ENCODE measurements around the gene RPF1. TPM values are rescaled to one million over a fixed set of nuclear protein-coding genes. Genes with fewer than 3 reads are reported as not detected.

The RPF1 gene
- total RNA-seq, 1 experiment from 2014 or later = 80.0 TPM

DNA sequence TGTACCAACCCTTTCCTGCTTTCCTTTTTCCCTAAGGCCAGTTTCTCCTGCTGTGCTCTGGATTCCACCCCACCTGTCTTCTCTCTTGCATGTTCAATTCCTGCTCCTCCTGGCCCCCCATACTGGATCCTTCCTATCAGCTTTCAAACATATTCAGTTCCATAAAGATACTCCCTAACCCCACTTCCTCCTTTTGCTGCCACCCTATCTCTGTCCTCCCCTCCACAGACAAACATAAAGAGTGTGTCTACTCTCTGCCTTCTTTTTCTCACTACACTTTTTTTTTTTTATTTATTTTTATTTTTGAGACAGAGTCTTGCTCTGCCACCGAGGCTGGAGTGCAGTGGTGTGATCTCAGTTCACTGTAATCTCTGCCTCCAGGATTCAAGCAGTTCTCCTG is 16.9 kb upstream of the RPF1 start:
- Histone ChIP-seq H3K27ac (no peak overlapping the region), H3K4me1 (replicated peaks) (no peaks in the 10 kb centered on the region), H3K36me3 (no peaks in the 10 kb centered on the region), H3K27me3 (replicated peaks) (no peaks in the 10 kb centered on the region; the same call in 1 of the 2 replicates), H3K4me3 (no peak overlapping the region), H3K9me3 (replicated peaks) (no peaks in the 10 kb centered on the region)
- DNase-seq (ENCODE audit: low read depth in 1 of 2, low spot score in 2 of 2) = no peak

DNA sequence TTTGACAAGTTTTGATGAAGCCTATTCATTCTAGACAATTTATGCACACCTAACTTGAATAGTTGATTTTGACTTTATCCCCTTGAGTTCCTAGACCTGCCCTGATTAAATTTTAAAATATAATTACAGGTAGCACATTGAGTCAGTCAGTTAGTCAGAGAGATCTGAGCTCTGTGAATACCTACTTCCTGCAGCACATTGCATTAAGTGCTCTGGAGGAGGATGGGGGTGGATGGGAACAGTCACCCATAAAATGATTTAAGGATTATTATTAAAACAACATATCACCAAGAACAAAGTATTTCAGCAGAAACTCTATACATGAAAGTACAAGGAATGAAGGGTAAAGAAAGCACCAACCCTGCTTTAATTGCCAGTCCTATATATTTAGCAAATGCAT is 11.8 kb upstream of the RPF1 start:
- Histone ChIP-seq H3K27me3 (replicated peaks) (0 out of 2 replicates have a peak, but pooled peaks cover 7% of the 10 kb centered on the region), H3K4me3 (no peak overlapping the region), H3K4me1 (replicated peaks) (no peaks in the 10 kb centered on the region), H3K27ac (no peak overlapping the region), H3K36me3 (no peaks in the 10 kb centered on the region), H3K9me3 (replicated peaks) (no peaks in the 10 kb centered on the region)
- DNase-seq (ENCODE audit: low read depth in 1 of 2, low spot score in 2 of 2) = no peak

DNA sequence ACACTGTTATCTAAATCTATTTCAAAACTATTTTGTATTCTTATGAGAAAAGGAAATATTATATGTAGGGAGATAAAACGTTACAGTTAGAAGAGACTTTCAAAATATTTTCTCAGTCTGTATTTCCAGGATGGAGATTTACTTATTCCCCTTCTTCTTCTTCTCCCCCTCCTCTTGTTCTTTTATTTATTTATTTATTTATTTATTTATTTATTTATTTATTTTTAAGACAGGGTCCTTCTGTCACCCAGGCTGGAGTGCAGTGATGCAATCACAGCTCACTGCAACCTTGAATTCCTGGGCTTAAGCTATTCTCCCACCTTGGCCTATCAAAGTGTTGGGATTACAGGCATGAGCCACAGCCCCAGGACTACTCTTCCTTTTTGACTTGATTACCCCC is 2.8 kb upstream of the RPF1 start:
- no peaks in the 10 kb centered on the region for H3K9me3 ChIP-seq (replicated peaks)
- H3K4me1 ChIP-seq (replicated peaks) = peaks cover 12% of the 10 kb centered on the region
- no peak overlapping the region for H3K27ac ChIP-seq
- H3K4me3 ChIP-seq = no peak overlapping the region
- DNase-seq (ENCODE audit: low read depth in 1 of 2, low spot score in 2 of 2) = no peak
- H3K27me3 ChIP-seq (replicated peaks) = 0 out of 2 replicates have a peak, but pooled peaks cover 2% of the 10 kb centered on the region
- H3K36me3 ChIP-seq = peaks cover 3% of the 10 kb centered on the region

DNA sequence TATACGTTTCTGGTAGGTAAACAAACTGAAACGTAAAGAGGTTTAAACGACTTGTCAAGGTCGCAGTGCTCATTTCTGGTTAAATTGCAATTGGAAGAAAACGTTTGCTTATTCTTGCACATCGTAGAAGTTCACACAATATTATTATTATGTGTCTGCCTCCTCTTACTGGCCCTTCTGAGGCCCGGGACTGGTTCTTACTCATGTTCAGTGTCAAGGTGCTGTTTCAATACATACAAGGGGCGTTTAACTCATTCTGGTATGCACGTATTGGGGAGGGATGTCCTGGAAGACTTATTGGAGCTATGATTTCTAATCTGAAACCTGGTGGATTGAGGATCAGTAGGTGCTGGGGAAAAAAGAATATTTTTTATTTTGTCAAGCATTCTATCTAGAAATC is 932 bp downstream of the RPF1 start:
- H3K4me3 ChIP-seq = peak overlapping the region; percentile 60
- no peaks in the 10 kb centered on the region for H3K9me3 ChIP-seq (replicated peaks)
- DNase-seq (ENCODE audit: low read depth in 1 of 2, low spot score in 2 of 2) = no peak
- H3K4me1 ChIP-seq (replicated peaks) = peaks cover 12% of the 10 kb centered on the region
- H3K36me3 ChIP-seq = peaks cover 35% of the 10 kb centered on the region
- H3K27ac ChIP-seq = no peak overlapping the region; the same call in 1 of the 2 replicates
- no peaks in the 10 kb centered on the region for H3K27me3 ChIP-seq (replicated peaks)

DNA sequence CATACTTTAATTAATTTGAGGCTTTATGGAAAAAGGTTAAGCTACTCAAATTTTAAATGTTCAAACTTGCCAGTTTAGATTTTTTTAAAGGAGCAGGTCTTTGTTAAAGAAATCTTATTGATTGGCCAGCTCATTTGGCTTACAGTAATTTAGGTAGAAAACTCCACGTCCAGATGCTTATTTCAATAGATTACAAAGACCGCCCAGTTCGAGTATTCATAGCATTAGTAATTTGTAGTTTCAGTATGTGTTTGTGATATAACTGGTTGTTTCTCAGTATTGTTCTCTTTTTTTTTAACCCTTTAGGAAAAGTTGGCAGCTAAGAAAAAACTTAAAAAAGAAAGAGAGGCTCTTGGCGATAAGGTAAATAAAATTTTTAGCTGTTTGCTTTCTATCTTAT is 1.6 kb downstream of the RPF1 start:
- DNase-seq (ENCODE audit: low read depth in 1 of 2, low spot score in 2 of 2) = no peak
- H3K9me3 ChIP-seq (replicated peaks) = no peaks in the 10 kb centered on the region
- H3K27ac ChIP-seq = no peak overlapping the region
- no peaks in the 10 kb centered on the region for H3K27me3 ChIP-seq (replicated peaks)
- no peak overlapping the region for H3K4me3 ChIP-seq
- peaks cover 42% of the 10 kb centered on the region for H3K36me3 ChIP-seq
- H3K4me1 ChIP-seq (replicated peaks) = peaks cover 12% of the 10 kb centered on the region

DNA sequence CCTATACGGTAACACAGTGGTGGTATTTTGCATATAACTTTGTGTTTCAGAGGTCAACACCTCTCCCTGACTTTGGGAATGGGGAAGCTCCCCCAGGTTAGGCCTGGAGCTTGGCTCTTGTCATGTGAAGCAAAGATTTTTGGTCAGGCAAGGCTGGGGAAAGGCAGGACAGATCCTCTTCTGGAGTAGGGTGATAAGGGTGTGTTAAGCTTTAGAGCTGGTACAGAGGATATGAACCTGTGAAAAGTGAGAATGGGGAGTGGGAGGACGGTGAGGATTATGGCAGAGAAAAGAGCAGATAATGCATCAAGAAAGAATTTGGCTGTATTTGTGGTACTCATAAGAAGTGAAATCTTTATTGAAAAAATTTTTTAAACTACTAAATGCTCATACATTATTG is 2.3 kb downstream of the RPF1 start:
- H3K27ac ChIP-seq = no peak overlapping the region
- H3K4me3 ChIP-seq = no peak overlapping the region
- DNase-seq (ENCODE audit: low read depth in 1 of 2, low spot score in 2 of 2) = no peak
- no peaks in the 10 kb centered on the region for H3K9me3 ChIP-seq (replicated peaks)
- H3K27me3 ChIP-seq (replicated peaks) = no peaks in the 10 kb centered on the region
- peaks cover 45% of the 10 kb centered on the region for H3K36me3 ChIP-seq
- H3K4me1 ChIP-seq (replicated peaks) = peaks cover 12% of the 10 kb centered on the region

DNA sequence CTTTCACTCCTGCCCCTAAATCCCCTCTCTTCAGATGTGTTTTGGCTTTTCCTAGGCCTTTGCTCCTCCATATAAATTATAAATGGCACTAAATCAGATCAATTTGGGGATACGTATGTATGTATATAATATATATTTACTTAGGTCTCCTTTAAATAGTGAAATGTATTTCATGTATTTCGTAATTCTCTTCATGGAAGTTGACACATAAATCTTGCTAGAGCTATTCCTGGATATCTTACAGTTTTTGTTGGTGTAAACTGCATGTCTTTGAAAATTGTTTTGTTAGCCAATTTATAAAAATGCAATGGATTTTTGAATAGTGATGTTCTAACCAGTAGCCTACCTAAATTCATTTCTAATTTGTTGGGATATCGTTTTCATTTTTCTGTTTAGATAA is 9.0 kb downstream of the RPF1 start:
- no peak overlapping the region for H3K27ac ChIP-seq
- no peaks in the 10 kb centered on the region for H3K4me1 ChIP-seq (replicated peaks)
- no peaks in the 10 kb centered on the region for H3K27me3 ChIP-seq (replicated peaks)
- H3K9me3 ChIP-seq (replicated peaks) = no peaks in the 10 kb centered on the region
- no peak for DNase-seq (ENCODE audit: low read depth in 1 of 2, low spot score in 2 of 2)
- H3K36me3 ChIP-seq = peaks cover 72% of the 10 kb centered on the region
- no peak overlapping the region for H3K4me3 ChIP-seq

DNA sequence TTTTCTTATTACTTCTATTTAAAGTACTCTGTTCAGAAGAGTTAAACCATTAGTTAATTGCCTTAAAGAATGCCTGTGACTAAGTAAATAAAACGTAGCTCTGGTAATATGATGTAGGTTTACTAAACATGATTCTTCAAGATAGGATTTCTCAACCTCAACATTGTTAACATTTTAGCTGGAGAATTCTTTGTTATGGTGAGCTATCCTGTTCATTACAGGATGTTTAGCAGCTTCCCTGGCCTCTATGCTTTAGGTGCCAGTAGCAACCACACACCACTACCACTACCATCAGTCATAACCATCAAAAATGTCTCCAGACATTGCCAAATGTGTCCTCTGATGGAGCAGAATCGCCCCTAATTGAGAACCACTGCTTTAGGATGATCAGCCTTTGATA is 10.7 kb downstream of the RPF1 start:
- H3K9me3 ChIP-seq (replicated peaks) = no peaks in the 10 kb centered on the region
- H3K27ac ChIP-seq = no peak overlapping the region
- no peak overlapping the region for H3K4me3 ChIP-seq
- H3K27me3 ChIP-seq (replicated peaks) = no peaks in the 10 kb centered on the region
- H3K4me1 ChIP-seq (replicated peaks) = no peaks in the 10 kb centered on the region
- peaks cover 70% of the 10 kb centered on the region for H3K36me3 ChIP-seq
- no peak for DNase-seq (ENCODE audit: low read depth in 1 of 2, low spot score in 2 of 2)

DNA sequence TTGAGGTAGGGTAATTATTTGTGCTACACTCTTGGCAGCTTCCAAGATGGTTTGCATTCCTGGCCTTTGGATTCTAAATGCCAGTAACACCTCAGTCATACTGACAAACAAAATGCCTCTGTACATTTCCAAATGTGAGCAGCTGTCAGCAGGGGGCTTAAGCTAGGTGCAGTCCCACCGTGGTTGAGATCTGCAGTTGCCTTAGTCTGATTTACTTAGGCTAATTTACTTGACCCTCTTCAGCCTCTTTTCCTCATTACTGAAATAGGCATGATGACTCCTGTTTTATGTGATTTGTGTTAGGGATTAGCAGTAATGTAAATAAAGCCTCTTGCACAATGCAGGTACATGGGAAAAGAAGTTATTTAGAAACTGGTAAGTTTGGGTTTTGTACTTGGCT is 13.7 kb downstream of the RPF1 start:
- Histone ChIP-seq H3K9me3 (replicated peaks) (no peaks in the 10 kb centered on the region), H3K27me3 (replicated peaks) (no peaks in the 10 kb centered on the region), H3K4me1 (replicated peaks) (no peaks in the 10 kb centered on the region), H3K36me3 (peaks cover 83% of the 10 kb centered on the region), H3K4me3 (no peak overlapping the region), H3K27ac (no peak overlapping the region)
- DNase-seq (ENCODE audit: low read depth in 1 of 2, low spot score in 2 of 2) = no peak

DNA sequence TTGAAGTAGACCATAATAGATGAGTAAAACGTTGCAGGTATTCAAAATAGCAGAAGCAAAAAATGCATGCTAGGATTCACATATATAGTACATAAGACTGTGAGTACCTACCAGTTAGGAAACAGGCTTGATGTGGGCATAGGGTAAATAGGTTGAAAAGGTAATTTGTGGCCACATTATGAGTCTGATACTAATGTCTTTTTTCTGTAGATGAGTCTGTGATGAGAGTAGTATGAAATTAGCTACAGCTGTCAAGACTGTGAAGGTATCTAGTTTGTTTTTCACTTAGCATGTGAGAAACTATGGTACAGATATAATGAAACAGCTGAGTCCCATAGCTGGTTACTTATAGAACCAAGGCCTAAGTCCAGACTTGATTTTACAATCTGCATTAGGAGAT is 14.7 kb downstream of the RPF1 start:
- Histone ChIP-seq H3K27ac (no peak overlapping the region), H3K9me3 (replicated peaks) (no peaks in the 10 kb centered on the region), H3K36me3 (peaks cover 90% of the 10 kb centered on the region), H3K4me1 (replicated peaks) (no peaks in the 10 kb centered on the region), H3K27me3 (replicated peaks) (no peaks in the 10 kb centered on the region), H3K4me3 (no peak overlapping the region)
- DNase-seq (ENCODE audit: low read depth in 1 of 2, low spot score in 2 of 2) = no peak

DNA sequence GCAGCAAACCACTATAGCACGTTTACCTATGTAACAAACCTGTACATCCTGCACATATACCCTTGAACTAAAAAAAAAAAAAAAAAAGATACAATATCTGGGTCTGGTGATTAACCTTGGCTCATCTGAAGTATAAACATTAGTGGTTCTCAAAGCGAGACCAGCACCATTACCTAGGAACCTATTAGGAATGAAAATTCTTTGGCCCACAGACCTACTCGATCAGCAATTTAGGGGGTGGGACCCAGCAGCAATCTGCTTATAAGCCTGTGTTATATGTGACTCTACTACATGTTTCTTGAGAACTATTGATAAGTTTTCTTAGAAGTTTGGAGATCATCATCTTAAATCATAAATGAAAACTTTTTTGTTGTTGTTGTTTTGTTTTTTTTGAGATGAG is 17.4 kb downstream of the RPF1 start:
- DNase-seq (ENCODE audit: low read depth in 1 of 2, low spot score in 2 of 2) = no peak
- H3K27me3 ChIP-seq (replicated peaks) = no peaks in the 10 kb centered on the region
- H3K9me3 ChIP-seq (replicated peaks) = no peaks in the 10 kb centered on the region
- H3K36me3 ChIP-seq = peaks cover 95% of the 10 kb centered on the region
- H3K4me3 ChIP-seq = no peak overlapping the region
- H3K4me1 ChIP-seq (replicated peaks) = no peaks in the 10 kb centered on the region
- H3K27ac ChIP-seq = no peak overlapping the region

DNA sequence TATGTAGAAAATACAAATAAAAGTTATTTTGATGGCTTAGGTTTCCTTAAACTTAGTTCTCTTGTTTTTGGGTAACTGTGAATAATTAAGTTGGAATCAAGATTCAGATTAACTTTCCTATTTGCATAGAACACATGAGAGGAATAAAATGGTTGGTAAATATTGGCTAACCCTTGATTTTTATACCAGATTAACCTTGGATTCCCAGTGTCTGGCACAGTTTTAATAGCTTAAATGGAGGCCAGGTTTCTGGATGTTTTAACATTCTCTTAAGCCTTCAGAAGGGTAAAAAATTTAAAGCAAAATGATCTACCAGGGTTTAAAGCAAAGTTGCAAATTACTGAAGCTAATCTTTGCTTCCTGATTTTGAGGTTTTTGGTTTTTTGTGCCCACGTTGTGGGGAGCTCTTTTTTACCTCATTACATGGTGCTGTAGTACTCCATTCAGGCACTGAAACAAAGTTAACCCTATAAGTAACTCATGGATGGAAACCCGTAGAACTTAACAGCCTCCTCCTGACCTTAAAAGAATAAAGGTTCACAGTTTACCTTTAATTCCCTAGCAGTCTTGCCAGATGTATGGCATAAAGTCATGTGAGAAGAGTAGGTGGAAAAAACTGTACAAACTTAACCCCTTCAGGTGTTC is 18.7 kb downstream of the RPF1 start:
- Histone ChIP-seq H3K9me3 (replicated peaks) (no peaks in the 10 kb centered on the region), H3K27ac (no peak overlapping the region)
- no peak for DNase-seq (ENCODE audit: low read depth in 1 of 2, low spot score in 2 of 2)

DNA sequence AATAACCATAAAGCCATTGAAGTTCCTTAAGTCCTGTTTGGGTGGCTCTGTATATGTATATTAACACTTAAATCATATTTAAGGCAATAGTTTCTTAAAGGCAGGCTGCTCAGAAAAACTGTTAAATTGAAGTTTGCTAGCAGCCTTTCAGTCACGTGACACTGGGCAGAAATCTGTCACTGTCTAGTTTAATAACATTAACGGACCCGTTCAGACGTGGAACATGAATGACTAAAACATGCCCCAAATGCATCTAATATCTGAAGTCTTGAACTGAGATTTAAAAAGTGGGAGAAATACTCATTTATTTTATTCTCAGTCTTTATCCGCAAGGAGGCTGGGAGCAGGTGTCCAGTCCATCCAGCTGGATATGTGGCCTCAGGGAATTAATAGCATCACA is 23.9 kb downstream of the RPF1 start:
- DNase-seq (ENCODE audit: low read depth in 1 of 2, low spot score in 2 of 2) = no peak
- Histone ChIP-seq H3K36me3 (peaks cover 67% of the 10 kb centered on the region), H3K27me3 (replicated peaks) (no peaks in the 10 kb centered on the region), H3K27ac (no peak overlapping the region), H3K4me3 (no peak overlapping the region), H3K9me3 (replicated peaks) (no peaks in the 10 kb centered on the region), H3K4me1 (replicated peaks) (peaks cover 15% of the 10 kb centered on the region)

More for the DNA sequence above, 18.7 kb downstream of the RPF1 start:
- Histone ChIP-seq H3K4me1 (replicated peaks) (no peaks in the 10 kb centered on the region), H3K36me3 (peaks cover 90% of the 10 kb centered on the region), H3K4me3 (no peak overlapping the region), H3K27me3 (replicated peaks) (no peaks in the 10 kb centered on the region)

DNA sequence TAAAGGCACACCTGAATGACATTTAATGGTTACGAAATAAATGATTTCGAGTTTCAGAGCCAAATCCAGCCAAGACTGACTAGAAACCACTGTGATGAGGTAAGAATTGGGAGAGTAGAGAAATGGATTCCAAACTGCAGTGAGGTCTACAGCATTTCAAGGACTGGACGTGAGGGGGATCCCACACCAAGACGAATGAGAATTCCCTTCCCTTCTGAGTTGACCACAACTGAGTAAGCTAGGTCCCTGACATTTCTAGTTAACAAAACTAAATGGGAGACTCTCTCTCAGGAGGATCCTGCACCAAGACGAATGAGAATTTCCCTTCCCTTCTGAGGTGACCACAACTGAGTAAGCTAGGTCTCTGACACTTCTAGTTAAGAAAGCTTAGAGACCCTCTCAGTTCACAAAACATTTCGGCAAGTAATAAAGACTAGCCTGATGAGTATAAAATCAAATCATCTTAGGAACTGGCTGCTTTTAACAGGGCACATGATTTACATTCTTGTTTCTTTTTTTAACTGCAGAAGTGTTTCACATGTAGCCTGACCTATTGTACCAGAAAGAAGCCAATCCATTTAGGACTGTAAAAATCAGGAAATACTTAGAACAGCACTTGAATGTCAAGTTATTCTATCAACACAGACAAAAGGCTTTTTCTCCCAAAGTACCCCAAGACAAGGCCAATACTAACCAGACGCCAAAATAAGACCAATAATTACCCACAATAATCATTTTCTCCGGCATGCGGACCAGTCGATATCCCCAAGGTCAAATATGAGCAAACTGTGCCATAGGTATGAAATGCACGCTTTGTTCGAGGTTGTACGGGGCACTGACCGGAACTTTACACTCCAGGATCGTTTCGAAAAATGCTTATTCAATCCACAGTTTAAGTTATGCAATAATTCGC is 25.8 kb downstream of the RPF1 start:
- peak in 1 of 2 experiments; percentile 41 for DNase-seq (ENCODE audit: low read depth in 1 of 2, low spot score in 2 of 2)
- H3K4me1 ChIP-seq (replicated peaks) = peaks cover 15% of the 10 kb centered on the region
- H3K9me3 ChIP-seq (replicated peaks) = no peaks in the 10 kb centered on the region
- peak overlapping the region; percentile 87 for H3K27ac ChIP-seq
- H3K27me3 ChIP-seq (replicated peaks) = no peaks in the 10 kb centered on the region
- H3K36me3 ChIP-seq = peaks cover 48% of the 10 kb centered on the region
- peak overlapping the region; percentile 86 for H3K4me3 ChIP-seq
